GM21360 (cell line): ENCODE data around the gene NFKBIL1.
"Not testable (repeated sequence)": the region's sequence is repeated elsewhere in the genome, so short reads cannot be mapped to it uniquely, and the experiment has no call there.

Experiments used
- ATAC-seq: cut with Tn5 transposase; IDR thresholded peaks from one replicate; pipeline ENCODE4 v1.9.1; 2021; ENCODE audit warnings: mild to moderate bottlenecking, moderate library complexity; ENCODE audit not compliant: unreplicated experiment

NFKBIL1 gene, protein sequence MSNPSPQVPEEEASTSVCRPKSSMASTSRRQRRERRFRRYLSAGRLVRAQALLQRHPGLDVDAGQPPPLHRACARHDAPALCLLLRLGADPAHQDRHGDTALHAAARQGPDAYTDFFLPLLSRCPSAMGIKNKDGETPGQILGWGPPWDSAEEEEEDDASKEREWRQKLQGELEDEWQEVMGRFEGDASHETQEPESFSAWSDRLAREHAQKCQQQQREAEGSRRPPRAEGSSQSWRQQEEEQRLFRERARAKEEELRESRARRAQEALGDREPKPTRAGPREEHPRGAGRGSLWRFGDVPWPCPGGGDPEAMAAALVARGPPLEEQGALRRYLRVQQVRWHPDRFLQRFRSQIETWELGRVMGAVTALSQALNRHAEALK

DNA sequence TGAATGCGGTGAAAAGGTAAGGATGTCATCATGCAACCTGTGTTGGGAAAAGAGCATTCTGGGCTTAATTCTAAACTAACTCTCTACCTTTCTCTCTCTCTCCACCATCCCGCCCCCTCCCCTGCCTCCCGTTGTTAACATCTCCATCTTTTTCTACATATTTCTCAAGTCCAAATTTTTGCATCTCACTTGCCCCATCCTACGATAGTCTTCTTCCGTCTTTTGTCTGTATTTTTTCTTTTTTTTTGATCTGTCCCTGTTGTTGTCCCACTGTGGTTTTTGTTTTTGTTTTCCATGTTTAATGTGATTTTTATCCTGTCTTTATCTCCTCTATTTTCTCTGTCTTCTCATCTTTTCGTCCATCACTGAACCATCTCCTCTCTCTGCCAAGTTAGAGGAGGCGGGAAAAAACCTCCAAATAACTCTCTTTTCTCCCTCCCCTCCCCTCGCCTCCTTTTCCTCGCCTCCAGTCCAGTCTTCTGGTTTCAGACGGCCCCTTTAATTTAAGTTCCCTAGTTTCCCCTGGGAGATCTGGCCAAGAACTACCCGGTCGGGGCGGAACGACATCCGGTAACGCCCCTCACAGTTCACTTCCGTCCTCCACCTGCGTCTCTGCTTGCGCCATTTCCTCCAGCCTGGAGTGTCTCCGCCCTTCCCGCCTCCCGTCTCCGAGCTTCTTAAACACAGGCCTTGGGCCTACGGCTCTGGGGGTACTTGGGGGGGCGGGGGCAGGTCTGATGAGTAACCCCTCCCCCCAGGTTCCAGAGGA is at the start of gene NFKBIL1:
Gene NFKBIL1 (plus strand): TSS at position 651 of the 769 bp plus-strand sequence. CDS start 87 bp downstream, at position 738.
- ATAC-seq: peak; percentile 52

DNA sequence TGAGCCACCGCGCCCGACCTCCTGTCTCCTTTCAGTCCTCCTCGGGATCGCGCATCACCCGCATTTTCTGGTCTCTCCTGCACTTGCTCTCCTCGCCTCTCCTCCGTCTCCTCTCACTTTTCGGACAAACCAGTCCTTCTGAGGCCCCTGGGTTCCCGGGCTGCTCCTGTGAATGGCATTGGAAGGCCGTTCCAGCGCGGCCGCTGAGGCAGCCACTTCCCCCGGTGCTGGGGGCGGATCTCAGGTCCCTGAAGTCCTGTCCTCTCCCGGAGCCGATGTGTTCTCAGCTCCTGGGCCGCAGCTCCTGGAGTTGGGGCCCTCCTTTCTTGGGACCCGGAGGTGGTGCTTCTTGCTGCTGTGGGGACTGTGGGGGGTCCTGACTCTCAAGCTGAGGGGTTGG is 48.7 kb upstream of the NFKBIL1 start:
- ATAC-seq: no peak

DNA sequence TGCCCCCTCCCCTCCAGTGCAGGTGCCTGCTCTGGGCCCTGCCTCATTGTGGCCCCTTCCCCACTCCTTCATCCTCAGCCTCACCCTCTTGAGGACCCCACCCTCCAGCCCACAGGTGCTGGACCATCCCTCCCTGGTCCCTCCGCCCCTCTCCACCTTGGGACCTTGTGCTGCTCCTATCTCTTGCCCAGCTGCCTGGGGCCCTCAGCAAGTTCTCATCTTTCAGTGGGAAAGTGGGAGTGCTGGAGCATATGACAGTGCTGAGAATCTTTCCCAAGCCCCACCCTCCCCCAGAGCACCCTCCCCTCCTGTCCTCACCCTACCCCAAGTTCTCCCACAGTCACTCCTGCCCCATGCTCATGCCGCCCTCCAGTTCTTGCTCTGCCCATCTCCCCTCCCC is 47.8 kb upstream of the NFKBIL1 start:
- ATAC-seq: not testable (repeated sequence)

DNA sequence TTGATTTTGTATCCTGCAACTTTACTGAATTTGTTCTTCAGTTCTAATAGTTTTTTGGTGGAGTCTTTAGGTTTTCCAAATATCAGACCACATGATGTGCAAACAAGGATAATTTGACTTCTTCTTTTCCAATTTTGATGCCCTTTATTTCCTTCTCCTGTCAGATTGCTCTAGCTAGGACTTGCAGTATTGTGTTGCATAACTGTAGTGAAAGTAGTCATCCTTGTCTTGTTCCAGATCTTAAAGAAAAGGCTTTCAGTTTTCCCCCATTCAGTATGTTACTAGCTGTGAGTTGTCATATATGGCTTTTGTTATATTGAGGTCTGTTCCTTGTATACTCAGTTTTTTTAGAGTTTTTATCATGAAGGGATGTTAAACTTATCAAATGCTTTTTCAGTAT is 44.8 kb upstream of the NFKBIL1 start:
- ATAC-seq: no peak

DNA sequence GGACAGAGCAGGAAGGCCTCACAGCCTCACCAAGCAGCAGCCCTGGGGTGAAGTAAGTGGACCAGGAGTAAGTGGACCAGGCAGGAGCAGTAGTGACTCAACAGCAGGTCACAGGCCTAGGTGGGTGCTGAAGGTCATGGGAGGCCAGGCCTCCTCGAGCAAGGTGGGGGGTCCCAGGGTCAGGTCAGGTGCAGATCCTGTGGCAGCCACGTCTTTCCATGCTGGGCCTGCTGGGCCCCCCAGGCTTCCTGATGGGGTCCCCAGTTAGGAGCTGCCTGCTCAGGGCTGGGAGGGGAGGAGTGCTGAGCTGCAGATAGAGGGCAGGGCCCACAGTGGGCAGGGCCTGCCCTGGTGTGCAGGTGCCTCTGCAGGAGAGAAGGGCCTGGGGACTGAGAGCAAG is 38.4 kb upstream of the NFKBIL1 start:
- not testable (repeated sequence) for ATAC-seq

DNA sequence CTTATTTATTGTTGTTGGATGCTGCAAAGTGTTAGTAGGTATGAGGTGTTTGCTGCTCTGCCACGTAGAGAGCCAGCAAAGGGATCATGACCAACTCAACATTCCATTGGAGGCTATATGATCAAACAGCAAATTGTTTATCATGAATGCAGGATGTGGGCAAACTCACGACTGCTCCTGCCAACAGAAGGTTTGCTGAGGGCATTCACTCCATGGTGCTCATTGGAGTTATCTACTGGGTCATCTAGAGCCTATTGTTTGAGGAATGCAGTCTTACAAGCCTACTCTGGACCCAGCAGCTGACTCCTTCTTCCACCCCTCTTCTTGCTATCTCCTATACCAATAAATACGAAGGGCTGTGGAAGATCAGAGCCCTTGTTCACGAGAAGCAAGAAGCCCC is 37.4 kb upstream of the NFKBIL1 start:
- no peak for ATAC-seq

DNA sequence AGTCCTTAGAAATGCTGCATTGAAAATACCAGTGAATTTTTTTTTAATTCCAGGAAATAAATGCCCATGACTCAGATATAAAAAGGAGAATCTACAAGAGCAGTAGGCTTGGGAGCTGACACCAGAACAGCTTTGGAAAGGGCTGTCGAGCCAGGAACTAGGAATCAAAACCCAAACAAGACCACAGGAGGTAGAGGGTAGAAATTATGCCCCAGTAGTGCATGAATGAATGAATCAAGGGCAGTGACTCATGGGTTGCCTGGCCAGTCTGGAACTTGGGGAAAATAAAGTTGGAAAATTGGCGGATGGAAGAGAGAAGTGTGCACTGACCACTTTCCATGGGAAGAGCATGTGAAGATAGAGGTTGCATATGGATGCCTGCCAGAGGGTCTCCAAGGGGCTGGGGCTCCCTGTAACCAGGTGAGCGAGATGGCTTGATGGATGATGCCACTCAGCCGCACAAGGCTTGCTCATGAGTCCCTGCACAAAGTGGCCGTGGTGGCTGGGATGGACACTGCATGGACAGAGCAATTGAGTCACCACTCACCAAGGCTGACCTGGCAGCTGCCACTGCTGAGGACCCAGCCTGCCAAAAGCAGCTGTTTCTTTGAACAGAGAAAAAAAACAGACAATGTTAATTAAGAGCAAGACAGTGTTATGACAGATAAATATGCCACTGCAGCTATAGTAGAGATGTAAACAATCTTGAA is 33.8 kb upstream of the NFKBIL1 start:
- ATAC-seq: no peak

DNA sequence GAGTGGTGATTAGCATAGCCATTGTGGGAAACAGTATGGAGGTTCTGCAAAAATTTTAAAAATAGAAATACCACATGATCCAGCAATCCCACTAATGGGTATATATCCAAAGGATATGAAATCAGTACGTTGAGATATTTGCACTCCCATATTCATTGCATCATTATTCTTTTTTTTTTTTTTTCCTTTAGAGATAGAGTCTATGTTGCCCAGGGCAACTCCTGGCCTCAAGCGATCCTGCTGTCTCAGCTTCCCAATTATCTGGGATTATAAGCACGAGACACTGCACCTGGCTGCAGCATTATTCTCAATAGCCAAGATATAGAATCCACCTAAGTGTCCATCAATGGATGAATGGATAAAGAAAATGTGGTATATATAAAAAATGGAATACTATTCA is 25.6 kb upstream of the NFKBIL1 start:
- ATAC-seq: no peak

DNA sequence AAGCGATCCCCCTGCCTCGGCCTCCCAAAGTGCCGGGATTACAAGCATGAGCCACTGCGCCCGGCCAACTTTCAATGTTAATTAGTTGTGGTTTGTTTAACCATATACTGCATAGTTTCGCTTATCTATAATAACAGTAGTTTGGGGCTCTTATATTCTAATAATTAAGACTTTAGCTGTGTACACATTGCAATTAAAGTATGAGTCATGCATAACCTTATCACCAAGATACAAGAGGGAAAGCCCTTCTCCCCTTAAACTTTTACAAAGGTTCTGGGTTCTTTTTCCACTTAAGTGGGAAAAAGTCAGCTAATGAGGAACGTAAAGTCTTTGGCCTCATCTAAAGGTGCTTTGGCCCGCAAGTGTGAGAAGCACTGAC is 21.9 kb upstream of the NFKBIL1 start:
- ATAC-seq: no peak

DNA sequence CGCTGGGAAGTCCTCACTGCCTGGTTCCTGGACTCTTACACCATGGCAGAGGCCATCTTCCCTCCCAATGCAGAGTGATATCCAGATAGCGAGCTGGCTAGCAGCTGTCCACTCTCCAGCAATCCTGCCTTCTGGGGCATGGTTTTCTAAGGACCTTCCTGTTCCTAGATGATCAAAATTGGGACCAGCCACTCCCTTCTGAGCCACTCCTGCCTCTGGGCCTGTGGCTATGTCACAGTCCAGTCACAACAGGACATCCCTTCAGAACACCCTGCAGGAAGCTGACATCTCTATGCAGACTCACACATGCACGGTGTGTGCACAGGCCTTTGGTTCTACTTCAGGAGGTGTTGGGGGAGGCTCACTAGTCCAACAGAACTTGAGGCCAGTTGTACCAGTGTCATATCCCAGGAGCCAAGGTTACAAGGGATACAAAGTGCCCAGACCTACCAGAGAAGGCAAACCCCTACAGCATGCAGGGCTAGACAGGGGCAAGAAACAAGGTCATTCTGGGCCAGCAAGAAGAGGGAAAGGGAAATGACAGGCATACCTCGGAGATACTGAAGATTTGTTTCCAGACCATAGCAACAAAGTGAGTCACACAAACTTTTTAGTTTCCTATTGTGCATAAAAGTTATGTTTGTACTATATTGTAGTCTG is 21.3 kb upstream of the NFKBIL1 start:
- no peak for ATAC-seq

DNA sequence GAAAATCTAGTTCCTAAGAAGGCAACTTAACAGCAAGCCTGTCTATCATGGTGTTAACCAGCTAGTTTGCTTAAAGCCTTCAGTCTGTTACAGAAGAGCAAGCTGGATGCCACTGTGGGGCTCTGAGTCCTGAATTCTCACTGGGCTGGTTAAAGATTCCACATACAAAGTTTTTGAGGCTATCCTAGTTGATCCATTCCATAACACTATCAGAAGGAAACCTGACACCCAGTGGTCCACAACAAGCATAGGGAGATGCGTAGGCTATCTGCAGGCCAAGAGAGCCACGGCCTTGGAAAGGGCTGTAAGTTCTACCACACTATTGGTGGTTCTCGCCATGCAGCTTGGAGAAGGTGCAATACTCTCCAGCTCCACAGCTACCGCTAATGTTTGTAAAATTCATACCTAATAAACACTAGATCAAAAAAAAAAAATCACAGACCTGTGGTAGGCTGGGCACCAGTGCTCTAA is 19.1 kb upstream of the NFKBIL1 start:
- ATAC-seq: no peak

DNA sequence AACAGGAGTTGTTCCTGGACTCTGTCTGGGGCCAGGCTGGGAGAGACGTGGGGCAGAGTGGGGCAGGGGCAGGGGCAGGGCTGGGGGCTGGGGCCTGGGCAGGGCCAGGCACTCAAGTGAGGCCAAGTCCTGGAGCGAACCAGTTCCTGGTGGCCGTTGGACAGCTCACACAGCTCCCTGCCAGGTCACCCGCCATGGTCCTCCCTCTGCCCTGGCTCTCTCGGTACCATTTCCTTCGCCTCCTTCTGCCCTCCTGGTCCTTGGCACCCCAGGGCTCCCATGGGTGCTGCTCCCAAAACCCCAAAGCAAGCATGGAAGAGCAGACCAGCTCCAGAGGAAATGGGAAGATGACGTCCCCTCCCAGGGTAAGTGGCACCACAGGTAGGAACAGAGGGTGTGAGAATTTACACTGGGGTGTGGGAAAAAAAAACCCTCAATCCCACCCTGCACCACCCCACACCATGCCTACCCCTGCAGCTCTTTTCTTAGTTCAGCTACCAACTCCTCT is 18.5 kb upstream of the NFKBIL1 start, which contains the start of gene MCCD1:
Gene MCCD1 (plus strand): TSS at position 142 of the 508 bp plus-strand sequence. CDS start 53 bp downstream, at position 195.
- no peak for ATAC-seq

DNA sequence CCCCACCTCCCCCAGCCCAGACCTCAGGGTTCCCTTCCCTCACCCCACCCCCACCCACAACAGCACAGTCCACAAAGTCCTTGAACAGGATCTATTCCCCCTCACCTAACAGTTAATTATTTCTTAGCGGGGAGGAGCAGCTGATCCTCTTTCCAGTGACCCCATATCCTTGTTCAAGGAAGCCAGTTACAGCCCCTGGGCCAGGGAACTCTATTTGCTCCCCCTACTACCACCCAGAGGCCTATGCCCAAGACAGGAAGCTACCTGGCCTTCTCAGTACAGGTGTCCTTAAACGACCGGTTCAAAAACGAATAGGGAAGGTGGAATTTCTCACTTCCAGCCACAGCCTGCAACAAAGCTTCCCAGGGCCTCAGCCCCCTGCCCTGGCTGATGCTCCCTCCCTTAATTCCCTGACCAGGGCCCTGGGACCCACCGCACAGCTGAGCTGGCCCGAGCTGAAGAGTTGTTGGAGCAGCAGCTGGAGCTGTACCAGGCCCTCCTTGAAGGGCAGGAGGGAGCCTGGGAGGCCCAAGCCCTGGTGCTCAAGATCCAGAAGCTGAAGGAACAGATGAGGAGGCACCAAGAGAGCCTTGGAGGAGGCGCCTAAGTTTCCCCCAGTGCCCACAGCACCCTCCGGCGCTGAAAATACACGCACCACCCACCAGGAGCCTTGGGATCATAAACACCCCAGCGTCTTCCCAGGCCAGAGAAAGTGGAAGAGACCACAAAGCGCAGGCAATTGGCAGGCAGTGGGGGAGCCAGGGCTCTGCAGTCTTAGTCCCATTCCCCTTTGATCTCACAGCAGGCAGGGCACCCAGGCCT is 17.9 kb upstream of the NFKBIL1 start:
- no peak for ATAC-seq

DNA sequence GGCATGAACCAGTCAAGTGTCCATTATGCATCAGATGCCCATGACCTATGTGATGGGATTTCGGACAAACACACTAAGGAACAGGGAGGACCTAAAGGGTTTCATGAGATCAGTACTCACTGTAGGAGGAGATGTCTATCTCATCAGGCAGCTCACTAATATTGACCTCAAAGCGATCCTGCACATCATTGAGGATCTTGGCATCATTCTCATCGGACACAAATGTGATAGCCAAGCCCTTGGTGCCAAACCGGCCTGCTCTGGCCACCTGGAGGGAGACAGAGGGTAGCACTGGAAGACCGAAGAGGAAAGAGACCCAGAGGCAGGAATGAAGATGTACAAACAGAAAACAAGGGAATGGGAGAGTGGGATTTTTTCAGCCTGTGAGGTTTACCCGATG is 16.7 kb upstream of the NFKBIL1 start:
- ATAC-seq: no peak

DNA sequence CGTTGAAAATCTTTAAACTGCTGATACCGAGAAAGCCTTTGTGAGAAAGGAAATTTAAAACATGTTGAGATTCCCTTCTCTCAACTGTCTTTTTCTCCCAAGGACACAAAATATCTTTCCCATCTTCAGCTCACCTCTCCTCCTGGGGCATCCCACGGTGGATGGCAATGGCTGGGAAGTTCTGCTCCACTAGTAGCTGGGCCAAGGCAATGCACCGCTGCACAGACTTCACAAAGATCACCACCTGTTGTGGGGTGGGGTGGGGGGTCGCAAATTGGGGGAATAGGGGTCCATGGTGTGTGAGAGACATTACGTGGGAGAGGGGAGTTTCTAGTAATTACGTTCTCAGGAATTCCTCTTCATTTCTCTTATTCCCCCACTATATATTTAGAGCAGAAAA is 16.2 kb upstream of the NFKBIL1 start:
- ATAC-seq: no peak

DNA sequence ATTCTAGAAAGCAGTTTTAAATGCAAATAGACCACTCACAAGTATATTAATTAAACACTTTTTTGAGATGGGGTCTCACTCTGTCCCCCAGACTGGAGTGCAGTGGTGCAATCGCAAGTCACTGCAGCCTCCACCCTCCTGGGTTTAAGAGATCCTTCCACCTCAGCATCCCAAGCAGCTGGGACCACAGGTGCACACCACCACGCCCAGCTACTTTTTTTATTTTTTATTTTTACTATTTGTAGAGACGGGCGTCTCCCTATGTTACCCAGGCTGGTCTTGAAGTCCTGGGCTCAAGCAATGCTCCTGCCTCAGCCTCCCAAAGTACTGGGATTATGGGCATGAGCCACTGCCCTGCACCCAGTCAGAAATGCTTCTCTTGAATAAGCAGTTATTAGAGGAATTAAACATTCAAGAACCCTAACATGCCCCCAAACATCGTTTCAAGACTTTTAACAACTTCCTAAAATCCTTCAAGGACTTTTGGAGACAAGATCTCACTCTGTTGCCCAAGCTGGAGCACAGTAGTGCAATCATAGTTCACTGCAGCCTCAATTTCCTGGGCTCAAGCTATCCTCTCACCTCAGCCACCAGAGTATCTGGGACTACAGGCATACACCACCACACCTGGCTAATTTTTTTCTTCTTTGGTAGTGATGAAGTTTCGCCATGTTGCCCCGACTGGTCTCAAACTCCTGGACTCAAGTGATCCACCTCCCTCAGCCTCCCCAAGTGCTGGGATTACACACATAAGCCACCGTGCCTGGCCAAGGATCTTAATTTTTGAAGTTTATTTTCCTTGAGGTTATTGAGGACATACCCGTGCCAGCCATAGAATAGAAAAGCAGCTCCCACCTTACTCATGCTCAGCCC is 15.4 kb upstream of the NFKBIL1 start:
- no peak for ATAC-seq

DNA sequence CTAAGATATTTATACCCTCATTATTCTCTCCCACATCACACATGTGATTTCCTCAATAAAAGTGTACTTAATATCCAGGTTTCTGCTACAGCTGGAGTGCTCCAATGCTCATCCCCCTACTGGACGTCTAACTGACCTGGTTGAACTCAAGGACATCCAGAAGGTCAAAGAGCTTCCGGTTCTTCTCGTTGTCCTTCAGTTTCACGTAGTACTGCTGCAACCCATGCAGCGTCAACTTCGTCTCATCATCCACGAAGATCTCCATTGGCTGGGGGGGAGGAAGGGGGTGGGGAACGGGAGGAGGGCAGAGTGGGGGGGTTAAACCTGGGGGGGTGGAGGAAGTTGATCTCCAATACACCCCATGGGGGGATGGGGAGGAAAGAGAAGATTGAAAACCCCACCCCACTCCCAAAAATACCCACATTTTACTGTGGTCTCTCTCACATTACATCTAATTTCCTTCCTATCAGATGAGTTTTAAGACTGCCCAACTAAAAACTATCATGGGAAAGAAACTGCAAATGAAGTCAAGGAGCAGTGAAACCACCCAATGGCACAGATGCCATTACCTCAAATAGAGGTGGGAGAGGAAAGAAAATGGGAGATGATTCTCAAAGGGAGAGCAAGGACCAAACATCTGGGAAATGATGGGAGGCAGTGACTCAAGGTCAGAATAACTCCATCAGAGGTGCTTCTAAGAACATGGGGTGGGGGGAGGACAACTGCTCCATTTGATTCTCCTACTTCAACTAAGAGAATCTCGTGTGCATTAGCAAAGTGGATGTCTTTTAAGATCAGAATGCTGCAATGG is 14.6 kb upstream of the NFKBIL1 start:
- no peak for ATAC-seq

DNA sequence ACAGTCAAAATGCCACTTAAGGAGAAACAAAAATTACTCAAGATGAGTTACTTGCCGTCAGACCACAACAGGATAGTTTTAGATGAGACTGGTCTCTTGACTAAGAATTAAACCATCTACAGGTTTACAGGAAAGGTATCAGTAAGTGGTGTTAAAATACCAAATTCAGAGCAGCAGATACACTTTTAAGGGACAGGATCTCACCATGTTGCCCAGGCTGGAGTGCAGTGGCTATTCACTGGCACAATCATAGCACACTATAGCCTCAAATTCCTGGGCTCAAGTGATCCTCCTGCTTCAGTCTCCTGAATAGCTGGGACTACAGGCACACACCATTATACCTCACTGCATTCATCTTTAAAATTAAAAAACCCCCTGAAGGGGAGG is 14.0 kb upstream of the NFKBIL1 start:
- ATAC-seq: no peak
